ENCODE results near the gene KRTAP5-8.
"Not testable (repeated sequence)": the region's sequence is repeated elsewhere in the genome, so short reads cannot be mapped to it uniquely, and the experiment has no call there.

The KRTAP5-8 gene

GRCh38 chr11:71537977-71538665 is at the start of gene KRTAP5-8:
KRTAP5-8 (plus strand) TSS chr11:71538025; CDS start chr11:71538056, 31 bp downstream.
- DNase-seq (ENCODE audit: low read depth in 1 of 2, low spot score in 1 of 2), result not testable (repeated sequence)

GRCh38 chr11:71488681-71489270 is 49.0 kb upstream of the KRTAP5-8 start:
- DNase-seq (ENCODE audit: low read depth in 1 of 2, low spot score in 1 of 2), result no peak

- peak in 1 of 2 donors; percentile 40 for DNase-seq (ENCODE audit: low read depth in 1 of 2, low spot score in 1 of 2)
These were observed 48.3 kb upstream of the KRTAP5-8 start for GRCh38 chr11:71489311-71490043.

GRCh38 chr11:71490044-71490730 is 47.6 kb upstream of the KRTAP5-8 start:
- no peak for DNase-seq (ENCODE audit: low read depth in 1 of 2, low spot score in 1 of 2)

GRCh38 chr11:71490731-71491390 is 47.0 kb upstream of the KRTAP5-8 start:
- DNase-seq (ENCODE audit: low read depth in 1 of 2, low spot score in 1 of 2), result no peak

- no peak for DNase-seq (ENCODE audit: low read depth in 1 of 2, low spot score in 1 of 2)
These were observed 46.3 kb upstream of the KRTAP5-8 start for GRCh38 chr11:71491531-71491930.

GRCh38 chr11:71491940-71492339 is 45.9 kb upstream of the KRTAP5-8 start:
- no peak for DNase-seq (ENCODE audit: low read depth in 1 of 2, low spot score in 1 of 2)

- DNase-seq (ENCODE audit: low read depth in 1 of 2, low spot score in 1 of 2), result no peak
These were observed 42.3 kb upstream of the KRTAP5-8 start for GRCh38 chr11:71495286-71496230.

- DNase-seq (ENCODE audit: low read depth in 1 of 2, low spot score in 1 of 2), result no peak
These were observed 41.4 kb upstream of the KRTAP5-8 start for GRCh38 chr11:71496421-71496820.

- no peak for DNase-seq (ENCODE audit: low read depth in 1 of 2, low spot score in 1 of 2)
These were observed 39.7 kb upstream of the KRTAP5-8 start for GRCh38 chr11:71498091-71498490.

- DNase-seq (ENCODE audit: low read depth in 1 of 2, low spot score in 1 of 2), result no peak
These were observed 38.7 kb upstream of the KRTAP5-8 start for GRCh38 chr11:71499125-71499524.

GRCh38 chr11:71499546-71499945 is 38.3 kb upstream of the KRTAP5-8 start:
- DNase-seq (ENCODE audit: low read depth in 1 of 2, low spot score in 1 of 2), result no peak

GRCh38 chr11:71500601-71501021 is 37.2 kb upstream of the KRTAP5-8 start:
- no peak for DNase-seq (ENCODE audit: low read depth in 1 of 2, low spot score in 1 of 2)

GRCh38 chr11:71501071-71501985 is 36.5 kb upstream of the KRTAP5-8 start:
- DNase-seq (ENCODE audit: low read depth in 1 of 2, low spot score in 1 of 2), result no peak

- DNase-seq (ENCODE audit: low read depth in 1 of 2, low spot score in 1 of 2), result no peak
These were observed 35.8 kb upstream of the KRTAP5-8 start for GRCh38 chr11:71502026-71502425.

- no peak for DNase-seq (ENCODE audit: low read depth in 1 of 2, low spot score in 1 of 2)
These were observed 34.9 kb upstream of the KRTAP5-8 start for GRCh38 chr11:71502871-71503435.

GRCh38 chr11:71504531-71504930 is 33.3 kb upstream of the KRTAP5-8 start:
- no peak for DNase-seq (ENCODE audit: low read depth in 1 of 2, low spot score in 1 of 2)

GRCh38 chr11:71505001-71505400 is 32.8 kb upstream of the KRTAP5-8 start:
- DNase-seq (ENCODE audit: low read depth in 1 of 2, low spot score in 1 of 2), result no peak

- DNase-seq (ENCODE audit: low read depth in 1 of 2, low spot score in 1 of 2), result no peak
These were observed 32.0 kb upstream of the KRTAP5-8 start for GRCh38 chr11:71505781-71506180.
